Endodermal cell (in vitro differentiated cells): Measurements from ENCODE around the gene PGAM1. TPM values are rescaled to one million over a fixed set of nuclear protein-coding genes. Genes with fewer than 3 reads are reported as not detected.
A peak's percentile ranks its signal among the peaks of the same experiment; 100 is the strongest.

ENCODE experiments used
- DNase-seq: peaks from one replicate; pipeline ENCODE4 v3.0.0-alpha.2; 2017
- H3K27ac ChIP-seq: 2 replicates; pipeline ENCODE4 v1.5.1; 2013; ENCODE audit warnings: mild to moderate bottlenecking, low read depth, low read length, moderate library complexity
- H3K27me3 ChIP-seq: 2 replicates; pipeline ENCODE4 v1.6.1; 2013; ENCODE audit warnings: mild to moderate bottlenecking, low read length, moderate library complexity; ENCODE audit not compliant: insufficient read depth, control insufficient read depth, poor library complexity, severe bottlenecking
- H3K36me3 ChIP-seq: 2 replicates; pipeline ENCODE4 v1.7.0; 2013; ENCODE audit warnings: mild to moderate bottlenecking, low read length, moderate library complexity; ENCODE audit not compliant: control insufficient read depth, insufficient read depth
- H3K4me1 ChIP-seq: one replicate; pipeline ENCODE4 v1.7.0; 2013; ENCODE audit warnings: low read length; ENCODE audit not compliant: control insufficient read depth, insufficient read depth
- H3K4me3 ChIP-seq: 2 replicates; pipeline ENCODE4 v1.5.1; 2013; ENCODE audit warnings: mild to moderate bottlenecking, low read length, moderate library complexity
- H3K9ac ChIP-seq: 2 replicates; pipeline ENCODE4 v1.6.1; 2013; ENCODE audit warnings: mild to moderate bottlenecking, low read length, moderate library complexity; ENCODE audit not compliant: poor library complexity, severe bottlenecking; ENCODE audit errors: extremely low read depth
- H3K9me3 ChIP-seq: 2 replicates; pipeline ENCODE4 v1.6.1; 2013; ENCODE audit warnings: mild to moderate bottlenecking, low read length, moderate library complexity; ENCODE audit not compliant: control insufficient read depth
- H3K27ac Mint-ChIP-seq: 2 replicates; pipeline ENCODE4 v1.8.0; 2020; ENCODE audit warnings: mixed read lengths
- H3K27me3 Mint-ChIP-seq: 2 replicates; pipeline ENCODE4 v1.8.0; 2021; ENCODE audit warnings: mild to moderate bottlenecking, mixed read lengths; ENCODE audit not compliant: insufficient read depth
- H3K36me3 Mint-ChIP-seq: 2 replicates; pipeline ENCODE4 v1.8.0; 2020; ENCODE audit warnings: low read depth, mixed read lengths
- H3K4me1 Mint-ChIP-seq: 2 replicates; pipeline ENCODE4 v1.8.0; 2020; ENCODE audit warnings: mixed read lengths
- H3K4me3 Mint-ChIP-seq: 2 replicates; pipeline ENCODE4 v1.8.0; 2020; ENCODE audit warnings: mild to moderate bottlenecking, moderate library complexity, mixed read lengths
- H3K9me3 Mint-ChIP-seq: 2 replicates; pipeline ENCODE4 v1.8.0; 2020; ENCODE audit warnings: mild to moderate bottlenecking, mixed read lengths
- CTCF ChIP-seq: fragments of 200-600 bp; sonication (generic); conservative IDR thresholded peaks from 2 replicates; pipeline ENCODE4 v1.5.0; 2021; ENCODE audit warnings: antibody characterized with exemption, mild to moderate bottlenecking
- WGBS, 2 experiments: methylation state at CpG; one replicate each; pipeline versions ENCODE4 v1.1.5 to v1.1.7; 2013; ENCODE audit warnings: missing lambda C conversion rate in 2 of 2, mixed read lengths in 1 of 2; ENCODE audit not compliant: insufficient coverage in 1 of 2, insufficient read length in 1 of 2; 5-methylcytosine and 5-hydroxymethylcytosine counted together
- total RNA-seq, 2 donors: library from RNA; stranded (reverse); fragmentation: NEBNext Ultra II Directional in 1 of 2; extraction: Animal tissue kit (Norgen Biotek cat#: 25700) in 1 of 2; gene quantifications; 2 replicates in 1 of 2; 3 replicates in 1 of 2; pipeline ENCODE4 v1.2.1, GENCODE V29; 2021

The PGAM1 gene
- total RNA-seq, 2 donors from 2014 or later, result 490 to 499 TPM

- H3K4me3 ChIP-seq, result no peak overlapping the region
- no peak overlapping the region for H3K27ac ChIP-seq
- 78 to 88% methylated on average over 4 of the region's 4 CpGs for WGBS, 2 experiments
- Mint-ChIP-seq H3K9me3 (no peaks in the 10 kb centered on the region), H3K27me3 (no peaks in the 10 kb centered on the region), H3K4me1 (no peaks in the 10 kb centered on the region), H3K27ac (peak overlapping the region; percentile 39), H3K36me3 (peaks cover 74% of the 10 kb centered on the region), H3K4me3 (no peak overlapping the region)
- peaks cover 94% of the 10 kb centered on the region for H3K36me3 ChIP-seq
- no peaks in the 10 kb centered on the region for H3K27me3 ChIP-seq
- peak; percentile 87 for DNase-seq
- peak; percentile 91 for TF ChIP-seq CTCF
- H3K9me3 ChIP-seq, result no peaks in the 10 kb centered on the region
- H3K9ac ChIP-seq, result no peak overlapping the region
- H3K4me1 ChIP-seq, result no peaks in the 10 kb centered on the region
Measured at GRCh38 chr10:97463363-97464132, 37.6 kb downstream of the PGAM1 start.

- WGBS, 2 experiments, result 84 to 100% methylated on average over 1 of the region's 1 CpG
- Histone ChIP-seq H3K27me3 (no peaks in the 10 kb centered on the region), H3K4me3 (no peak overlapping the region), H3K9ac (no peak overlapping the region), H3K9me3 (no peaks in the 10 kb centered on the region), H3K36me3 (peaks cover 93% of the 10 kb centered on the region), H3K4me1 (peaks cover 3% of the 10 kb centered on the region), H3K27ac (no peak overlapping the region)
- peak overlapping the region; percentile 14 for H3K27ac Mint-ChIP-seq
- H3K4me1 Mint-ChIP-seq, result no peaks in the 10 kb centered on the region
- DNase-seq, result no peak
- no peak for TF ChIP-seq CTCF
- H3K27me3 Mint-ChIP-seq, result no peaks in the 10 kb centered on the region
- H3K9me3 Mint-ChIP-seq, result no peaks in the 10 kb centered on the region
- no peak overlapping the region for H3K4me3 Mint-ChIP-seq
- H3K36me3 Mint-ChIP-seq, result peaks cover 74% of the 10 kb centered on the region
Measured at GRCh38 chr10:97464226-97464625, 38.2 kb downstream of the PGAM1 start.

- Mint-ChIP-seq H3K9me3 (no peaks in the 10 kb centered on the region), H3K4me1 (no peaks in the 10 kb centered on the region), H3K4me3 (no peak overlapping the region), H3K36me3 (peaks cover 74% of the 10 kb centered on the region), H3K27ac (no peak overlapping the region), H3K27me3 (no peaks in the 10 kb centered on the region)
- no peak overlapping the region for H3K9ac ChIP-seq
- no peaks in the 10 kb centered on the region for H3K27me3 ChIP-seq
- no peak overlapping the region for H3K4me3 ChIP-seq
- no peak for TF ChIP-seq CTCF
- peaks cover 6% of the 10 kb centered on the region for H3K4me1 ChIP-seq
- peaks cover 92% of the 10 kb centered on the region for H3K36me3 ChIP-seq
- 94 to 96% methylated on average over 6 to 7 of the region's 7 CpGs for WGBS, 2 experiments
- no peak for DNase-seq
- no peaks in the 10 kb centered on the region for H3K9me3 ChIP-seq
- no peak overlapping the region for H3K27ac ChIP-seq
Measured at GRCh38 chr10:97465982-97466381, 40.0 kb downstream of the PGAM1 start.
